ENCODE results near the gene TOGARAM2.

The TOGARAM2 gene

GRCh38 chr2:29057006-29057405 is 75.9 kb downstream of the TOGARAM2 start:
- DNase-seq (ENCODE audit: low read depth, low spot score) = no peak

GRCh38 chr2:29059624-29060023 is 78.5 kb downstream of the TOGARAM2 start:
- no peaks in the 10 kb centered on the region for H3K36me3 ChIP-seq (ENCODE audit: insufficient read depth, insufficient read length, low read length)
- H3K4me1 ChIP-seq (ENCODE audit: insufficient read depth, insufficient read length) = peaks cover 2% of the 10 kb centered on the region
- H3K9me3 ChIP-seq (ENCODE audit: insufficient read depth, low read length) = no peaks in the 10 kb centered on the region
- no peak overlapping the region for H3K9ac ChIP-seq (ENCODE audit: insufficient read length, low read depth)
- TF ChIP-seq SUZ12 (IDR thresholded peaks at IDR 0.05; ENCODE audit: extremely low read depth, insufficient read depth, insufficient read length) (no peak), YY1 (IDR thresholded peaks at IDR 0.05; ENCODE audit: insufficient read depth, insufficient read length) (no peak), ZNF274 (IDR thresholded peaks at IDR 0.05; ENCODE audit: low read depth, low read length) (no peak)
- DNase-seq (ENCODE audit: low read depth, low spot score) = no peak
- no peak overlapping the region for H3K4me3 ChIP-seq (ENCODE audit: insufficient read length, low read depth)
- H3K27me3 ChIP-seq (ENCODE audit: insufficient read depth, insufficient read length) = no peaks in the 10 kb centered on the region

More at GRCh38 chr2:29057006-29057405, 75.9 kb downstream of the TOGARAM2 start:
- Histone ChIP-seq H3K4me3 (ENCODE audit: insufficient read length, low read depth) (no peak overlapping the region), H3K27me3 (ENCODE audit: insufficient read depth, insufficient read length) (no peaks in the 10 kb centered on the region), H3K9me3 (ENCODE audit: insufficient read depth, low read length) (no peaks in the 10 kb centered on the region), H3K36me3 (ENCODE audit: insufficient read depth, insufficient read length, low read length) (no peaks in the 10 kb centered on the region), H3K4me1 (ENCODE audit: insufficient read depth, insufficient read length) (peaks cover 9% of the 10 kb centered on the region), H3K9ac (ENCODE audit: insufficient read length, low read depth) (no peak overlapping the region)
- TF ChIP-seq SUZ12 (IDR thresholded peaks at IDR 0.05; ENCODE audit: extremely low read depth, insufficient read depth, insufficient read length) (no peak), ZNF274 (IDR thresholded peaks at IDR 0.05; ENCODE audit: low read depth, low read length) (no peak), YY1 (IDR thresholded peaks at IDR 0.05; ENCODE audit: insufficient read depth, insufficient read length) (no peak)

GRCh38 chr2:29060441-29060840 is 79.3 kb downstream of the TOGARAM2 start:
- DNase-seq (ENCODE audit: low read depth, low spot score) = no peak
- H3K27me3 ChIP-seq (ENCODE audit: insufficient read depth, insufficient read length) = no peaks in the 10 kb centered on the region
- no peaks in the 10 kb centered on the region for H3K9me3 ChIP-seq (ENCODE audit: insufficient read depth, low read length)
- H3K4me3 ChIP-seq (ENCODE audit: insufficient read length, low read depth) = no peak overlapping the region
- H3K36me3 ChIP-seq (ENCODE audit: insufficient read depth, insufficient read length, low read length) = no peaks in the 10 kb centered on the region
- H3K9ac ChIP-seq (ENCODE audit: insufficient read length, low read depth) = no peak overlapping the region
- TF ChIP-seq SUZ12 (IDR thresholded peaks at IDR 0.05; ENCODE audit: extremely low read depth, insufficient read depth, insufficient read length) (no peak), YY1 (IDR thresholded peaks at IDR 0.05; ENCODE audit: insufficient read depth, insufficient read length) (no peak), ZNF274 (IDR thresholded peaks at IDR 0.05; ENCODE audit: low read depth, low read length) (no peak)
- peaks cover 6% of the 10 kb centered on the region for H3K4me1 ChIP-seq (ENCODE audit: insufficient read depth, insufficient read length)

- H3K9me3 ChIP-seq (ENCODE audit: insufficient read depth, low read length) = no peaks in the 10 kb centered on the region
- H3K36me3 ChIP-seq (ENCODE audit: insufficient read depth, insufficient read length, low read length) = no peaks in the 10 kb centered on the region
- no peak for TF ChIP-seq SUZ12 (IDR thresholded peaks at IDR 0.05; ENCODE audit: extremely low read depth, insufficient read depth, insufficient read length)
- no peaks in the 10 kb centered on the region for H3K27me3 ChIP-seq (ENCODE audit: insufficient read depth, insufficient read length)
- no peak overlapping the region for H3K9ac ChIP-seq (ENCODE audit: insufficient read length, low read depth)
- peaks cover 6% of the 10 kb centered on the region for H3K4me1 ChIP-seq (ENCODE audit: insufficient read depth, insufficient read length)
- no peak overlapping the region for H3K4me3 ChIP-seq (ENCODE audit: insufficient read length, low read depth)
- DNase-seq (ENCODE audit: low read depth, low spot score) = no peak
These were observed 80.1 kb downstream of the TOGARAM2 start for GRCh38 chr2:29061176-29061575.

GRCh38 chr2:29061616-29062015 is 80.5 kb downstream of the TOGARAM2 start:
- Histone ChIP-seq H3K9me3 (ENCODE audit: insufficient read depth, low read length) (no peaks in the 10 kb centered on the region), H3K4me3 (ENCODE audit: insufficient read length, low read depth) (no peak overlapping the region), H3K9ac (ENCODE audit: insufficient read length, low read depth) (no peak overlapping the region), H3K27me3 (ENCODE audit: insufficient read depth, insufficient read length) (no peaks in the 10 kb centered on the region), H3K4me1 (ENCODE audit: insufficient read depth, insufficient read length) (peaks cover 6% of the 10 kb centered on the region), H3K36me3 (ENCODE audit: insufficient read depth, insufficient read length, low read length) (no peaks in the 10 kb centered on the region)
- no peak for DNase-seq (ENCODE audit: low read depth, low spot score)
- TF ChIP-seq YY1 (IDR thresholded peaks at IDR 0.05; ENCODE audit: insufficient read depth, insufficient read length) (no peak), SUZ12 (IDR thresholded peaks at IDR 0.05; ENCODE audit: extremely low read depth, insufficient read depth, insufficient read length) (no peak), ZNF274 (IDR thresholded peaks at IDR 0.05; ENCODE audit: low read depth, low read length) (no peak)

GRCh38 chr2:29062371-29062770 is 81.3 kb downstream of the TOGARAM2 start:
- DNase-seq (ENCODE audit: low read depth, low spot score) = no peak
- Histone ChIP-seq H3K4me1 (ENCODE audit: insufficient read depth, insufficient read length) (peaks cover 6% of the 10 kb centered on the region), H3K36me3 (ENCODE audit: insufficient read depth, insufficient read length, low read length) (no peaks in the 10 kb centered on the region), H3K9me3 (ENCODE audit: insufficient read depth, low read length) (no peaks in the 10 kb centered on the region), H3K4me3 (ENCODE audit: insufficient read length, low read depth) (no peak overlapping the region), H3K27me3 (ENCODE audit: insufficient read depth, insufficient read length) (no peaks in the 10 kb centered on the region), H3K9ac (ENCODE audit: insufficient read length, low read depth) (no peak overlapping the region)
- TF ChIP-seq SUZ12 (IDR thresholded peaks at IDR 0.05; ENCODE audit: extremely low read depth, insufficient read depth, insufficient read length) = no peak
- TF ChIP-seq YY1 (IDR thresholded peaks at IDR 0.05; ENCODE audit: insufficient read depth, insufficient read length) = no peak
- no peak for TF ChIP-seq ZNF274 (IDR thresholded peaks at IDR 0.05; ENCODE audit: low read depth, low read length)

GRCh38 chr2:29063056-29063455 is 82.0 kb downstream of the TOGARAM2 start:
- no peak for DNase-seq (ENCODE audit: low read depth, low spot score)
- H3K4me1 ChIP-seq (ENCODE audit: insufficient read depth, insufficient read length) = peaks cover 6% of the 10 kb centered on the region
- no peaks in the 10 kb centered on the region for H3K9me3 ChIP-seq (ENCODE audit: insufficient read depth, low read length)
- no peak overlapping the region for H3K4me3 ChIP-seq (ENCODE audit: insufficient read length, low read depth)
- TF ChIP-seq YY1 (IDR thresholded peaks at IDR 0.05; ENCODE audit: insufficient read depth, insufficient read length) (no peak), ZNF274 (IDR thresholded peaks at IDR 0.05; ENCODE audit: low read depth, low read length) (no peak), SUZ12 (IDR thresholded peaks at IDR 0.05; ENCODE audit: extremely low read depth, insufficient read depth, insufficient read length) (no peak)
- H3K9ac ChIP-seq (ENCODE audit: insufficient read length, low read depth) = no peak overlapping the region
- H3K27me3 ChIP-seq (ENCODE audit: insufficient read depth, insufficient read length) = no peaks in the 10 kb centered on the region
- no peaks in the 10 kb centered on the region for H3K36me3 ChIP-seq (ENCODE audit: insufficient read depth, insufficient read length, low read length)
